Activated naive CD4-positive, alpha-beta T cell treated with anti-CD3 and anti-CD28 coated beads, Interleukin-2, amount 10 ng/mL, durations not matched to agents 7 days and 5 days (primary cell): ENCODE results near the gene H6PD.

Experiments used
- CTCF ChIA-PET: fragments of 350-600 bp; sonication (Branson Sonifier 250); formaldehyde crosslinking; loops from one replicate; lab custom pipeline; 2021; ENCODE audit warnings: antibody characterized with exemption; lab: Charles Lee
- DNase-seq: peaks from one replicate; pipeline ENCODE4 v3.0.0-alpha.2; 2020
- H3K27ac Mint-ChIP-seq: one replicate; pipeline ENCODE4 v1.8.0; 2021; ENCODE audit warnings: mild to moderate bottlenecking, moderate library complexity, mixed read lengths
- H3K27me3 Mint-ChIP-seq: one replicate; pipeline ENCODE4 v1.8.0; 2021; ENCODE audit warnings: mild to moderate bottlenecking, mixed read lengths
- H3K36me3 Mint-ChIP-seq: one replicate; pipeline ENCODE4 v1.8.0; 2021; ENCODE audit warnings: mixed read lengths
- H3K4me1 Mint-ChIP-seq: one replicate; pipeline ENCODE4 v1.8.0; 2021; ENCODE audit warnings: mixed read lengths
- H3K4me3 Mint-ChIP-seq: one replicate; pipeline ENCODE4 v1.8.0; 2021; ENCODE audit warnings: mild to moderate bottlenecking, moderate library complexity, mixed read lengths
- H3K9me3 Mint-ChIP-seq: one replicate; pipeline ENCODE4 v1.8.0; 2021; ENCODE audit warnings: mixed read lengths

The H6PD gene

DNA sequence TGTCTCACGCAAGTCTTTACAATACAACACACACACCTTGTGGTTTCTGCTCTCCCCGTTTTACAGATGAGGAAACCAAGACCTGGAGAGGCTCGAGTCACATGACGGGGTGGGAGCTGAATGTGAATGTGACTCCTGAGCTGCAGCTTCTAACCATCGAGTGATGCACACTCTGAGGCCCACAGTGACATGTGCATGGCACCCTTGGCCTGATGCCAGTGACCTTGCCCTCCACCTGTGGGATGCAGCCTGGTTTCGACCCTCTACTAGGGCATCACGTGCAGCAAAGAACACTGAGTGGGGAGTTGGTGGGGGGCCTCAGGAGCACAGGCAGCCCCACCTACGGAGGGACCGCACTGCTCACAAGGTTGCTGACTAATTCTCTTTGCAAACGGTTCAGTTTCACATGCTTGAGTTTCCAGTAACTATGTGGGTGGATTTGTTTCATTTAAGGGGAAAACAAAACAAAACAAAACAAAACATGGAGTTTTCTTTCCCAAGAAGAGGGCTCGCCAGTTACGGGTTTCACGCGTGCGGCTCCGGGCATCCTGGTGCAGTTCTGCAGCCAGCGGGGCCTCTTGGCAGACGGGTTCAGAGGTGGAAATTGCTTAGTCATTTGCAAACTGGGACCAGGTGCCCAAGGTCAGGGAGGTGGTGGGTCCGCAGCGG is 81.0 kb downstream of the H6PD start:
- no peaks in the 10 kb centered on the region for H3K36me3 Mint-ChIP-seq
- peak; percentile 48 for DNase-seq
- no peaks in the 10 kb centered on the region for H3K9me3 Mint-ChIP-seq
- H3K4me3 Mint-ChIP-seq: no peak overlapping the region
- H3K27ac Mint-ChIP-seq: peak overlapping the region; percentile 74
- CTCF ChIA-PET: no interaction called here
- H3K27me3 Mint-ChIP-seq: peaks cover 3% of the 10 kb centered on the region
- peaks cover 40% of the 10 kb centered on the region for H3K4me1 Mint-ChIP-seq

DNA sequence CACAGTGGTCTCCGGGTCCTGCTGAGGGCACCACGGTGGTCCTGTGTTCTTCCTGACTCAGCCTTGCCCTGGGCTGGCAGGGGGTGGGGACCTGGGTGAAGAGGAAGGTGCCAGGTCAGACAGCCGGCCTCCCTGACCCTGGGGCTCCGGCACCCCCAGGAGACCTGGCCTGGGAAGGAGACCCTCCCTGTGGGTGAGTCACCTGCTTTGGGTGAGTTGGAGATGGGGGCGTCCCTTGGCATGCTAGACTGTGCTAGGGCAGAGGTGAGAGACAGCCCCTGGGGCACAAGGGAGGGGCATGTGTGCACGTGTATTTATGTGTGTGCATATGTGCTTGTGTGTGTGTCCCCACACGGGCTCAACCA is 81.5 kb downstream of the H6PD start:
- no peaks in the 10 kb centered on the region for H3K36me3 Mint-ChIP-seq
- H3K9me3 Mint-ChIP-seq: no peaks in the 10 kb centered on the region
- no peak overlapping the region for H3K27ac Mint-ChIP-seq
- no peak for DNase-seq
- CTCF ChIA-PET: interaction anchor here (1.0 kb wide), 1 partner anchor 140 kb away, joined by 3 read pairs; no protein-coding TSS in a partner anchor
- H3K27me3 Mint-ChIP-seq: peaks cover 3% of the 10 kb centered on the region
- H3K4me1 Mint-ChIP-seq: peaks cover 40% of the 10 kb centered on the region
- no peak overlapping the region for H3K4me3 Mint-ChIP-seq

DNA sequence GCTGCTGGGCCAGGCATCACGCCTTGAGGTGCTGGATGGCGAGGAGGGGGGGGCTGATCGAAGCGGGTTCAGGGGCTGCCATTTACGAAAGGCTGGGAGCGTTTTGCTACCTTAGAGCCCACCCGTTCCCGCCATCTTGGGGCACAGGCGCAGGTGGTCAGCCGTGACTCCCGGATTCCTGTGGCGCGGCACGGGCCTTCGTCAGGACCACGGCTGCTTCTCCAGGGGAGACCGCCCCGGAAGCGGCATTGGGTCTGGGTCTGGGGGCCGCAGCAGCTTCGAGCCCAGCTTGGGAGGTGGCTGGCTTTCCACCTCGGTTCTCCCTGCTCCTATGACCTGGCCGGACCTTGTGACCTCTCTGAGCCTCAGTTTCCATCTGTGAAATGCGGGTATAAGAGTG is 81.9 kb downstream of the H6PD start:
- Mint-ChIP-seq H3K27me3 (peaks cover 3% of the 10 kb centered on the region), H3K4me3 (no peak overlapping the region), H3K4me1 (peaks cover 40% of the 10 kb centered on the region), H3K9me3 (no peaks in the 10 kb centered on the region), H3K27ac (no peak overlapping the region), H3K36me3 (no peaks in the 10 kb centered on the region)
- CTCF ChIA-PET: interaction anchor here (1.0 kb wide), 1 partner anchor 139 kb away, joined by 3 read pairs; no protein-coding TSS in a partner anchor
- DNase-seq: no peak

DNA sequence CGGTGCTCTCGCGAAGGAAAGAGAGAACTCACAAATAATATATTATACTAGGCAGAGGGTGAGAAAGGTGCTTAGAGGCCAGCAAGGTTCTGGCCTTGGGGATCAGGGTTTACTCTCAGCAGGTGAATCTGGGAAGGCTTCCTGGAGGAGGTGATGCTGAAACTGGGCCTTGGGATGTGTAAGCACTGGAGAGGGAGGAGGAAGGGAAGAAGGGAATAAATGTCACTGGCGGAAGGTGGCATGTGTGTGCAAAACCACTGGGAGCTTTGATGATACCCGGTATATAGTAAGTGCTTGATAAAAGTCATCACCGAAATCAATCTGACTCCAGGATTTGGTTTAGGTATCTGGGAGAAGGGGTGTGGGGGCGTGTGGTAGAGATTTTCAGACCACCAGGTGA is 82.5 kb downstream of the H6PD start:
- Mint-ChIP-seq H3K36me3 (no peaks in the 10 kb centered on the region), H3K27me3 (peaks cover 3% of the 10 kb centered on the region), H3K27ac (no peak overlapping the region), H3K4me1 (peaks cover 40% of the 10 kb centered on the region), H3K9me3 (no peaks in the 10 kb centered on the region), H3K4me3 (no peak overlapping the region)
- CTCF ChIA-PET: interaction anchor here (1.0 kb wide), 1 partner anchor 139 kb away, joined by 3 read pairs; no protein-coding TSS in a partner anchor
- no peak for DNase-seq

DNA sequence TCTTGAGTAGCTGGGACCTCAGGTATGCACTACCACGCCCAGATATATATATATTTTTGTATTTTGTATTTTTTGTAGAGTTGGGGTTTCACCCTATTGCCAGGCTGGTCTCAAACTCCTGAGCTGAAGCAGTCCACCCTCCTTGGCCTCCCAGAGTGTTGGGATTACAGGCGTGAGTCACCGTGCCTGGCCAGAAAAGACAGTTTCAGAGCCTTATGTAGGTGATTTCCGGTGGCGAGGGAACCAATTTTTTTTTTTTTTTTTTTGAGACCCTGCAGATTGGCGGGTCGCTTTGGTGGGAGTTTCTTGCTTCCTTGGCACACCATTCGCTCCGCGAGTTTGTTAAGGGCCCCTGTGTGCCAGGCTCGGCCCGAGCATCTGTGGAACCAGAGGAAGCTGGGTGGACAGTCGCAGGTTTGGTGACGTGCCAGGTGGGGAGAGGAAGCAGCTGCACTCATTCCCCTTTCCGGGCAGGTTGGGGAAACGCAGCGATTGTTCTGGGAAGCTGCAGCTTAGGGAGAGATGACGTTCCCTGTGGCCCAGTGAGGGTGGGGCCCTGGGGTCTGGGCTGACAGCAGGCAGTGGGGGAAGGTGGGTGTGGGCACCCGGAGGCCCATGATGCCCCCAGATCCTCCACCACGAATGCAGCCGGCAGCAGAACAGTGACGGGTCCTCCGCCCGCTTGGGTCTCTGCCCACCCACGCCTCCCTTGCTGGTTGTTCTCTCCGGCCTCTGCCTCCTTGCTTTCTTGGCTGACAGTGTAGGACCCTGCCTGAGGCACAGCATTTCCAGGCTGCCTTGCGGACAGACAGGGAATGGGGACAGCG is 83.2 kb downstream of the H6PD start:
- Mint-ChIP-seq H3K9me3 (no peaks in the 10 kb centered on the region), H3K27me3 (peaks cover 3% of the 10 kb centered on the region), H3K36me3 (no peaks in the 10 kb centered on the region), H3K4me1 (peaks cover 40% of the 10 kb centered on the region), H3K4me3 (peak overlapping the region; percentile 23), H3K27ac (no peak overlapping the region)
- CTCF ChIA-PET: no interaction called here
- no peak for DNase-seq

DNA sequence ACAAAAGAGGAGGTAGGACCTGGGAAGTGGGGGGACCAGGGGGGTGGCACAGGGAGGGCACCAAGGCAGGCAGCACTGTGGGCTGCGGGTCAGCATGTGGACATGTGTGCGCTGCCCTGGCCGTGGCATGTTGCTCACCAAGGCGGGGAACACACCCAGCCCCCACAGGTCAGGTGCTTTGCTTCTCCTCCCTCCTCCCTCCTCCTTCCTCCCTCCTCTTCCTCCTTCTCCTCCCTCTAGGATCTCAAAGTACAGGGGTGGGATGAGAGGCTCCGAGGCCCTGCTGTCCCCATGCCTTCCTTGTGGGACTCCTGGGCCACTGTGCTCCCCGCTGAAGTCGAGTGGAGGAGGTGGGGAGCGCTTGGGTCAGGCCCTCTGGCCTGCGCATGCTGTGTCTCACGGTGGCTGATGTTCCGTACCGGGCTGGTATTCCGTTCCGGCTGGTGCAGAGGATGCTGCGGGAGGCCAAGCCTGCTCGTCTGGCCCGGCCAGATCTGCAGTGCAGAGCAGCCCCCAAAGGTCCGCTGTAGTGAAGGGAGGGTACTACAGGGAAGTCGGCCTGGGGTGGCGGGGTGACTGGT is 84.7 kb downstream of the H6PD start:
- Mint-ChIP-seq H3K27ac (no peak overlapping the region), H3K9me3 (no peaks in the 10 kb centered on the region), H3K36me3 (no peaks in the 10 kb centered on the region), H3K4me1 (peaks cover 38% of the 10 kb centered on the region), H3K4me3 (no peak overlapping the region), H3K27me3 (no peaks in the 10 kb centered on the region)
- CTCF ChIA-PET: interaction anchor here (1.1 kb wide), 1 partner anchor 9 kb away, joined by 4 read pairs; no protein-coding TSS in a partner anchor
- no peak for DNase-seq

DNA sequence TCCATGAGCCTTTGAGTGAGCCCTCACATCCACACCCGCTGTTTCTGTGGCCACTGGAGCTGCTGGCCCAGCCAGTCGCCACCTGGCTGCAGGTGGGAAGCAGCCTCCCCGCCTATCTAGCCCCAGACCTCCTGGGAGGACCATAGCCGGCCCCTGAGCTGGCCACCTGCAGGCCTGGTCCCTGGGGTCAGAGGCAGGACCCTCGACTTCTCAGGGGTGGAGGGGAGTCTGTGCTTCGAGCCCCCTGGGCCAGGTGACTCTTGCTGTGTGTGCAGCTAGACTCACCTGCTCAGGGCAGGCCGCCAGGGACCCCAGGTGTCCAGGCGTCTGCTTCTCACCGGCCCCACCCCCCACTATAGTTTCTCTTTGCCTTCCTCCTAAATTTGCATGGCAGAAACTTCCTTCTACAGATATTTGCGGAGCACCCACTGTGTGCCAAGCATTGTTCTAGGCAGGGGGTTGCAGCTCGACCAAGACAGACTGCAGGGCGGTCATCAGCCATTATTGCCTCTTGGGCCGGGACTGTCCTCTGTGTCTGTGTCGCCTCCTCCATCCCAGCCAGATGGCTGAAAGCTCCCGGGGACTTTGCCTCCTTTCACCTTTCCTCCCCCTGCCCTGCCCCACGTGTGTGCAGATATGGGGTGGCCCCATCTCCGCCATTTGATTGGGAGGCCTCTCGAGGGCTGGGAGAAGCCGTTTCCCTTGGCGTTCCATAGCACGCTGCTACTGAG is 85.4 kb downstream of the H6PD start:
- Mint-ChIP-seq H3K4me3 (no peak overlapping the region), H3K9me3 (no peaks in the 10 kb centered on the region), H3K36me3 (no peaks in the 10 kb centered on the region), H3K4me1 (peaks cover 32% of the 10 kb centered on the region), H3K27ac (no peak overlapping the region), H3K27me3 (no peaks in the 10 kb centered on the region)
- CTCF ChIA-PET: interaction anchor here (1.1 kb wide), 1 partner anchor 10 kb away, joined by 4 read pairs; no protein-coding TSS in a partner anchor
- no peak for DNase-seq
